PC-9 (cell line): Measurements from ENCODE around the gene RFX8. TPM values are rescaled to one million over a fixed set of nuclear protein-coding genes. Genes with fewer than 3 reads are reported as not detected.

Experiments used
- BruUV-seq: library from RNA; stranded (reverse); fragments of 400-500 nt; replicated peaks from 2 replicates; lab custom pipeline; 2021; lab: Mats Ljungman, UMichigan
- CTCF ChIA-PET: fragments of 300-600 bp; sonication (Branson Sonifier 250); formaldehyde crosslinking; loops from one replicate; lab custom pipeline; 2022; ENCODE audit warnings: antibody characterized with exemption; lab: Charles Lee
- POLR2A ChIA-PET: fragments of 300-600 bp; sonication (Branson Sonifier 250); formaldehyde crosslinking; loops from one replicate; lab custom pipeline; 2022; ENCODE audit warnings: antibody characterized with exemption; ENCODE audit not compliant: unreplicated experiment; lab: Charles Lee
- DNase-seq, 2 experiments: peaks; one replicate each; pipeline versions ENCODE4 v3.0.0 to v3.0.0-alpha.2; 2015 to 2022; ENCODE audit warnings: mixed read lengths in 1 of 2
- H2AFZ ChIP-seq: fragments of 200-600 bp; sonication (generic); 2 replicates; pipeline ENCODE4 v1.8.1; 2017; ENCODE audit warnings: antibody characterized with exemption
- H3F3A ChIP-seq: fragments of 200-600 bp; sonication (generic); 2 replicates; pipeline ENCODE4 v1.8.1; 2017; ENCODE audit warnings: antibody characterized with exemption, mild to moderate bottlenecking, low read depth; ENCODE audit not compliant: insufficient read depth
- H3K27ac ChIP-seq: fragments of 200-600 bp; sonication (generic); 2 replicates; pipeline ENCODE4 v1.6.1; 2016; ENCODE audit warnings: mixed run types
- H3K27me3 ChIP-seq: fragments of 200-600 bp; sonication (generic); 2 replicates; pipeline ENCODE4 v1.6.1; 2016; ENCODE audit warnings: low read depth, mixed run types; ENCODE audit not compliant: insufficient read depth
- H3K36me3 ChIP-seq: fragments of 200-600 bp; sonication (generic); 2 replicates; pipeline ENCODE4 v1.6.1; 2016; ENCODE audit warnings: low read depth, mixed run types
- H3K4me1 ChIP-seq: fragments of 200-600 bp; sonication (generic); replicated peaks from 2 replicates; pipeline ENCODE4 v1.6.1; 2016; ENCODE audit warnings: mixed run types; ENCODE audit not compliant: insufficient read depth
- H3K4me2 ChIP-seq: fragments of 200-600 bp; sonication (generic); 2 replicates; pipeline ENCODE4 v1.6.1; 2017; ENCODE audit warnings: mixed run types
- H3K4me3 ChIP-seq: fragments of 200-600 bp; sonication (generic); 2 replicates; pipeline ENCODE4 v1.6.1; 2016; ENCODE audit warnings: mixed run types
- H3K79me2 ChIP-seq: fragments of 200-600 bp; sonication (generic); 2 replicates; pipeline ENCODE4 v1.6.1; 2017; ENCODE audit warnings: low read depth, mixed run types
- H3K9me2 ChIP-seq: fragments of 200-600 bp; sonication (generic); 2 replicates; pipeline ENCODE4 v1.8.1; 2017; ENCODE audit warnings: mild to moderate bottlenecking; ENCODE audit not compliant: insufficient read depth
- H3K9me3 ChIP-seq: fragments of 200-600 bp; sonication (generic); 2 replicates; pipeline ENCODE4 v1.8.1; 2016; ENCODE audit warnings: low read depth; ENCODE audit not compliant: insufficient read depth
- H4K20me1 ChIP-seq: fragments of 200-600 bp; sonication (generic); 2 replicates; pipeline ENCODE4 v1.8.1; 2017; ENCODE audit not compliant: insufficient read depth
- CTCF ChIP-seq: fragments of 200-600 bp; sonication (generic); conservative IDR thresholded peaks from 2 replicates; pipeline ENCODE4 v1.6.1; 2017; ENCODE audit warnings: mixed run types, antibody characterized with exemption, mild to moderate bottlenecking, moderate library complexity
- EZH2 ChIP-seq: fragments of 200-600 bp; sonication (generic); IDR thresholded peaks from 2 replicates; pipeline ENCODE4 v1.8.0; 2017; ENCODE audit warnings: antibody characterized with exemption, low read depth
- intact Hi-C: fragments of 100-400 bp; cut with micrococcal nuclease; formaldehyde crosslinking; loops from one replicate; pipeline ENCODE4 v1.10.0; 2022; ENCODE audit not compliant: unreplicated experiment
- total RNA-seq: library from RNA; stranded (reverse); gene quantifications from 2 replicates; pipeline ENCODE4 v1.2.3, GENCODE V29; 2021

Gene RFX8
- total RNA-seq, 1 experiment from 2014 or later = not detected

DNA sequence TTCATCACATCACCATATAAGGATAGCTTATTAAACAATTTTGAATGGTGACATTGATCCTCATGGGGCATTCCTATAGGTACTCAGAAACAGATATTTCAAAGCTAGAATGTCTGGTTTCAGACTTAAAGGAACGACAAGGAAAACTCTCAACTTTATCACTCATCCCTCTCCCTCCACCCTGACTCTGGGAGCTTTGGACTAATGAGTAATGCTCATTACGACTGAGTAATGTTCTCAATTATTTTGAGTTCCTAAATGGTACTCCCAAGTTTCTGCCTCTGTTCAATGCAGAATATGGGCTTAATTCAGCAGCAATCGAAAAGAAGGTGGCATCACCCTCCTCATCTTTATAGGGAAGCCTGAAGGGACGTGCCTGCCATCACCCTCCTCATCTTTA is 43.4 kb downstream of the RFX8 start:
- no TSS peak for BruUV-seq
- H3K9me3 ChIP-seq = no peaks in the 10 kb centered on the region
- H3K4me2 ChIP-seq = no peak overlapping the region
- no peak overlapping the region for H3K27ac ChIP-seq
- H4K20me1 ChIP-seq = no peaks in the 10 kb centered on the region
- ChIA-PET POLR2A (no interaction called here), CTCF (no interaction called here)
- no peaks in the 10 kb centered on the region for H3K27me3 ChIP-seq
- no peak overlapping the region for H2AFZ ChIP-seq
- DNase-seq = no peak
- no peaks in the 10 kb centered on the region for H3K9me2 ChIP-seq
- H3K36me3 ChIP-seq = no peaks in the 10 kb centered on the region
- no peaks in the 10 kb centered on the region for H3K79me2 ChIP-seq
- intact Hi-C loops = no loop called here
- no peak for TF ChIP-seq CTCF
- no peak for TF ChIP-seq EZH2
- H3K4me3 ChIP-seq = no peak overlapping the region
- H3F3A ChIP-seq = no peaks in the 10 kb centered on the region
- no peaks in the 10 kb centered on the region for H3K4me1 ChIP-seq

- Histone ChIP-seq H3K4me1 (no peaks in the 10 kb centered on the region), H3K27ac (no peak overlapping the region), H3K27me3 (no peaks in the 10 kb centered on the region), H3K9me3 (no peaks in the 10 kb centered on the region), H4K20me1 (no peaks in the 10 kb centered on the region), H3K4me2 (no peak overlapping the region), H2AFZ (no peak overlapping the region), H3K79me2 (no peaks in the 10 kb centered on the region), H3K4me3 (no peak overlapping the region), H3F3A (no peaks in the 10 kb centered on the region), H3K36me3 (no peaks in the 10 kb centered on the region), H3K9me2 (no peaks in the 10 kb centered on the region)
- POLR2A ChIA-PET = no interaction called here
- intact Hi-C loops = no loop called here
- CTCF ChIA-PET = no interaction called here
- no peak for TF ChIP-seq CTCF
- TF ChIP-seq EZH2 = no peak
- no TSS peak for BruUV-seq
- no peak for DNase-seq
These were observed 44.8 kb downstream of the RFX8 start for GRCh38 chr2:101430156-101430555.

DNA sequence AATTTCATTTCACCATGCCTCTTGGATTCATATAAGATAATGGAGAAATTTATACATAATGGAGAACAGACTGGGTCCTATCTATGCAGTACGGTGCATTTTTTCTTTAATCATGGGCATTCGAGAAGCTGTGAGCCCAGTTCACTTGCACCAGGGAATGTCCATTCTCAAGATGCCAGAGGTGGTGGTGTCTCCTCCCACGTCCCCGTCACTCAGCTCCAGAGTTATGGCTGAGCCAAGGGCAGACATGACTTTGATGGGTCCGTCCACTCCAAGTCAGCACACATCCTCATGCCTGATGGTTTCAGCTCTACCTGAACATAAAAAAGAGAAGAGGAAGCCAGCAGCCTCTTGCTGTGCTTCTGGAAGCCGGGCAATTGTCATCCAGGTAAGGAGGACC is 45.5 kb downstream of the RFX8 start:
- no peak for DNase-seq
- H2AFZ ChIP-seq = no peak overlapping the region
- no peak overlapping the region for H3K4me3 ChIP-seq
- no peak overlapping the region for H3K27ac ChIP-seq
- no peaks in the 10 kb centered on the region for H3K36me3 ChIP-seq
- POLR2A ChIA-PET = no interaction called here
- no peaks in the 10 kb centered on the region for H3K27me3 ChIP-seq
- no peaks in the 10 kb centered on the region for H3K4me1 ChIP-seq
- no peaks in the 10 kb centered on the region for H3K9me3 ChIP-seq
- no peaks in the 10 kb centered on the region for H3K9me2 ChIP-seq
- intact Hi-C loops = no loop called here
- TF ChIP-seq EZH2 (no peak), CTCF (no peak)
- H3K4me2 ChIP-seq = no peak overlapping the region
- H3K79me2 ChIP-seq = no peaks in the 10 kb centered on the region
- no peaks in the 10 kb centered on the region for H3F3A ChIP-seq
- BruUV-seq = no TSS peak
- CTCF ChIA-PET = no interaction called here
- no peaks in the 10 kb centered on the region for H4K20me1 ChIP-seq
